Fibroblast of the aortic adventitia (primary cell): ENCODE data around the gene ABCA3. TPM values are rescaled to one million over a fixed set of nuclear protein-coding genes. Genes with fewer than 3 reads are reported as not detected.
A peak's percentile ranks its signal among the peaks of the same experiment; 100 is the strongest.

Experiments used
- DNase-seq: peaks from one replicate; pipeline ENCODE4 v3.0.0-alpha.2; 2010; ENCODE audit warnings: low read depth
- H3K4me3 ChIP-seq: 2 replicates; pipeline ENCODE4 v1.5.1; 2011; ENCODE audit warnings: low read depth, mild to moderate bottlenecking, control low read depth, low read length, moderate library complexity
- total RNA-seq: library from RNA; depleted of rRNA; stranded (reverse); fragments of >200 nt; gene quantifications from 2 replicates; pipeline ENCODE4 v1.2.3, GENCODE V29; 2012; ENCODE audit warnings: low replicate concordance
- TF ChIP-seq, protein P1 (sequence below): IDR thresholded peaks from 2 replicates; pipeline ENCODE4 v1.5.1; 2011; ENCODE audit warnings: mild to moderate bottlenecking, low read length, control low read depth, inconsistent platforms; ENCODE audit not compliant: insufficient read depth

Gene ABCA3
- total RNA-seq, 1 donor: 1.8 TPM

DNA sequence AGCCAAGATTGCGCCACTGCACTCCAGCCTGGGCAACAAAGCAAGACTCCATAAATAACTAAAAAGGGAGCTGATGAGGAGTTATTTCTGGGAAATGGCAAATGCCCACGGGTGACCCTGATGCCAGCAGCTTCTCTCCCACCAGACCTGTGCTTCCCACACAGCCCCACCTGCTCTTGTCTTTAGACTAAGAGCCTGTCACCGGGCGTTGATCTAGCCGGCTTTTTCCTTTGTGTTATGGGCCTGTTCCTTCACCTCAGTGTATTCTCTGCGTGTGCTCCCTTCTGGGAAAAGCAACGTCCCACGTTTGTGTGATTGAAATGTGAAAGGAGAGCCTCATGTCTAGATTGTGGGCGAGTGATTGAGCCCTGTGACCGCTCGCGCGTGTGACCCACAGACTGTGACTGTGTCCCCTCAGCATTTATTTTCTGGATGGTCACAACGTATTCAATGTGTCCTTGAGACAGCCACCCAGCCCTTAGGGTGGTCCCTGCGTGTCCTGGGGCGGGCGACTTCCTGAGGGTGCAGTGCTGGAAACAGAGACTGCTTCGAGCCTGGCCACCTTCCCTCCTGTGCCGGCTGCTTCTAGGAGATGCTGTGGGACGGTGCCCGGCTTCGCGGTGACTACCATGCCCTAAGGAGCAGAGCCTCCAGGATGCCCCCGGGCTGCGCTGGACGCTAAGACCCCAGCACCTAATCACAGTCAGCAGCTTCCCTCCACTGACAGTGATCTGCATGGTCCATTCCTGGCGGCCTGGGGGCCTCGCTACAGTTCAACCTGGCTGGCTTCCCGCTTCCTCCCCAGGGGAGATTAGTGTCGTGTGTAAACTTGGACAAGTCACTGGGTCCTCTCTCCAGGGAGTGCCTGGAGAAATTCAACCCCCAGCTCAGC lies 64.8 kb downstream of the ABCA3 start:
- no peak overlapping the region for H3K4me3 ChIP-seq
- no peak for DNase-seq
- TF ChIP-seq, protein P1, sequence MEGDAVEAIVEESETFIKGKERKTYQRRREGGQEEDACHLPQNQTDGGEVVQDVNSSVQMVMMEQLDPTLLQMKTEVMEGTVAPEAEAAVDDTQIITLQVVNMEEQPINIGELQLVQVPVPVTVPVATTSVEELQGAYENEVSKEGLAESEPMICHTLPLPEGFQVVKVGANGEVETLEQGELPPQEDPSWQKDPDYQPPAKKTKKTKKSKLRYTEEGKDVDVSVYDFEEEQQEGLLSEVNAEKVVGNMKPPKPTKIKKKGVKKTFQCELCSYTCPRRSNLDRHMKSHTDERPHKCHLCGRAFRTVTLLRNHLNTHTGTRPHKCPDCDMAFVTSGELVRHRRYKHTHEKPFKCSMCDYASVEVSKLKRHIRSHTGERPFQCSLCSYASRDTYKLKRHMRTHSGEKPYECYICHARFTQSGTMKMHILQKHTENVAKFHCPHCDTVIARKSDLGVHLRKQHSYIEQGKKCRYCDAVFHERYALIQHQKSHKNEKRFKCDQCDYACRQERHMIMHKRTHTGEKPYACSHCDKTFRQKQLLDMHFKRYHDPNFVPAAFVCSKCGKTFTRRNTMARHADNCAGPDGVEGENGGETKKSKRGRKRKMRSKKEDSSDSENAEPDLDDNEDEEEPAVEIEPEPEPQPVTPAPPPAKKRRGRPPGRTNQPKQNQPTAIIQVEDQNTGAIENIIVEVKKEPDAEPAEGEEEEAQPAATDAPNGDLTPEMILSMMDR: no peak

DNA sequence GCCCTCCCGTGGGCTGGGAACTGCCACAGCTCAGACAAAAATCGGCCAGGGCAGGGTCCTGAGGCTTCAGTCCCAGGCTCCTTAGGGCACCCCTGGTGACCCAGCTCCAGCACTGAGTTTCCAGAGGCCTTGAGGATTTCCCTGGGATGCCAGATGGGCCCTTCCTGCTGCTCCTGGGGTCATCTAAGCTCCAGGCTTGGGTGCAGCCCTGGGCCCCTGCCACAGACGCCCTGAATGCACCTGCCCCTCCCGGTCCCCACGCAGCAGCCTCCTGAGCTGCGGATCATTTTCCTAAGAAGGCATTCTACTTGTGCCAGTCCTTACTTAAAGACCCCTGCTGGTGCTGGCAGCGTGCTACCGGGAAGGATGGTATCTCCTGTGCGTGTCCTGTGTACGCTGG lies 66.6 kb downstream of the ABCA3 start:
- TF ChIP-seq, protein P1: no peak
- no peak for DNase-seq
- H3K4me3 ChIP-seq: no peak overlapping the region

GRCh38 chr16:2273484-2273883 lies 67.0 kb downstream of the ABCA3 start:
- H3K4me3 ChIP-seq: no peak overlapping the region
- TF ChIP-seq, protein P1: no peak
- no peak for DNase-seq

- TF ChIP-seq, protein P1: no peak
- no peak for DNase-seq
- no peak overlapping the region for H3K4me3 ChIP-seq
Measured at GRCh38 chr16:2271848-2272461, 68.6 kb downstream of the ABCA3 start.

- H3K4me3 ChIP-seq: no peak overlapping the region
- TF ChIP-seq, protein P1: no peak
- DNase-seq: no peak
Measured at GRCh38 chr16:2270588-2271470, 69.7 kb downstream of the ABCA3 start.

GRCh38 chr16:2270070-2270462 lies 70.5 kb downstream of the ABCA3 start:
- DNase-seq: no peak
- TF ChIP-seq, protein P1: no peak
- peak overlapping the region; percentile 9 for H3K4me3 ChIP-seq
